Stomach smooth muscle (tissue), 2 donors: ENCODE measurements around the gene CDK16.

ENCODE experiments used
- H3K27ac ChIP-seq: one replicate; pipeline ENCODE4 v1.7.0; 2013; ENCODE audit warnings: mild to moderate bottlenecking, low read length, inconsistent platforms
- H3K27me3 ChIP-seq, 2 donors: one replicate each; pipeline ENCODE4 v1.7.0; 2013; ENCODE audit warnings: low read length in 2 of 2; ENCODE audit not compliant: insufficient read depth in 2 of 2, control insufficient read depth in 1 of 2
- H3K36me3 ChIP-seq, 2 donors: one replicate each; pipeline ENCODE4 v1.7.0; 2013; ENCODE audit warnings: low read length in 2 of 2; ENCODE audit not compliant: control insufficient read depth in 2 of 2, insufficient read depth in 2 of 2
- H3K4me1 ChIP-seq: one replicate; pipeline ENCODE4 v1.7.0; 2013; ENCODE audit warnings: low read length; ENCODE audit not compliant: control insufficient read depth, insufficient read depth
- H3K4me3 ChIP-seq, 2 donors: one replicate each; pipeline ENCODE4 v1.7.0; 2013; ENCODE audit warnings: low read length in 2 of 2
- H3K9ac ChIP-seq, 2 donors: one replicate each; pipeline ENCODE4 v1.7.0; 2013; ENCODE audit warnings: low read length in 2 of 2, mild to moderate bottlenecking in 1 of 2
- H3K9me3 ChIP-seq, 2 donors: one replicate each; pipeline ENCODE4 v1.7.0; 2013; ENCODE audit warnings: low read length in 2 of 2; ENCODE audit not compliant: control insufficient read depth in 2 of 2
- donor health status: healthy.
- donor health status: Pancreatic carcinoma.

CDK16 gene

DNA sequence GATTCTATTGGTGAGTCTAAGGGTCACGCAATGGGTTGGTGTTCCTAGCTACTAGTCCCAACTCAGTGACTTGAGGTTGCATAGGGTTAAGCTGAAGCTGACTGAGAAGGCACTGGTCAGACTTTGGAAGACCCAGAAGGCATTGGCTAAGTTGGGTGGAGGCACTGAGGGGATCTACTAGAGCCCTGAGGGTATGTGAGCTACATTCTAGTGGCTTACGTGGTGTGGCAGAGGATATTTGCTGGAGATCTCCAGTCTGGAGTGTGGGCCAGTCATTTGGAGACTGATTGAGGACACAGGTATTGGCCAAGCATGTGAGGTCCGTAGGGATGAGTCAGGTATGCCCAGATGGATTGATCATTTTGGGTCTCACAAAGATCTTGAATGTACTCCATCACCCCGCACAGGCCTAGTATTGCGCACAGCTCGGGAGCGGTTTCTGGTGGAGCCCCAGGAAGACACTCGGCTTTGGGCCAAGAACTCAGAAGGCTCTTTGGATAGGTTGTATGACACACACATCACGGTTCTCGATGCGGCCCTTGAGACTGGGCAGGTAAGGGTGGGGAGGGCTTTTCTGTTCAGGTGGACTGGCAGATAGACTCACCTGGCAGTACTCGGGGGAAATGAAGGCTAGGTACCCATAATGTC is 21.5 kb downstream of the CDK16 start:
- Histone ChIP-seq H3K9ac (no peak overlapping the region), H3K36me3 (peaks cover 36 to 38% of the 10 kb centered on the region in 2 donors), H3K9me3 (no peaks in the 10 kb centered on the region), H3K27ac (no peak overlapping the region), H3K4me1 (peaks cover 5% of the 10 kb centered on the region), H3K4me3 (no peak overlapping the region), H3K27me3 (peaks cover 0 to 18% of the 10 kb centered on the region in 2 donors)

DNA sequence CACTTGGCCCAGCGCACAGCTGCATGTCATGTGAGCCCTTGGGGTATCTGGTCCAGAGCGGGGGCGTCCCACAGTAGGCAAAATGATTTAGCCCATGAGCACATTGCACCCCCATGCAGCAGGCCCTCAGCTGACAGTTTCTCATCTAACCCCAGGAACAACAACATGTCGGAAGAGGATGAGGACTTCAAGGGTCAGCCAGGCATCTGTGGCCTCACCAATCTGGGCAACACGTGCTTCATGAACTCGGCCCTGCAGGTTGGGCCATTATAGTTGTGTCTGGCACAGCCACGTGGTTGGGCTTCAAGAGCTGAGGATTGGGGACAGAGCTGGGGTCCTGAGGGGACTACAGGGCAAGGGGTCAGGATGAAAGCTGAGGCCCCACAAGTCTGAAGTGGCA is 22.1 kb downstream of the CDK16 start:
- Histone ChIP-seq H3K36me3 (peaks cover 36 to 38% of the 10 kb centered on the region in 2 donors), H3K4me3 (no peak overlapping the region), H3K27ac (no peak overlapping the region), H3K9me3 (no peaks in the 10 kb centered on the region), H3K27me3 (peaks cover 0 to 18% of the 10 kb centered on the region in 2 donors), H3K9ac (no peak overlapping the region), H3K4me1 (peaks cover 5% of the 10 kb centered on the region)

DNA sequence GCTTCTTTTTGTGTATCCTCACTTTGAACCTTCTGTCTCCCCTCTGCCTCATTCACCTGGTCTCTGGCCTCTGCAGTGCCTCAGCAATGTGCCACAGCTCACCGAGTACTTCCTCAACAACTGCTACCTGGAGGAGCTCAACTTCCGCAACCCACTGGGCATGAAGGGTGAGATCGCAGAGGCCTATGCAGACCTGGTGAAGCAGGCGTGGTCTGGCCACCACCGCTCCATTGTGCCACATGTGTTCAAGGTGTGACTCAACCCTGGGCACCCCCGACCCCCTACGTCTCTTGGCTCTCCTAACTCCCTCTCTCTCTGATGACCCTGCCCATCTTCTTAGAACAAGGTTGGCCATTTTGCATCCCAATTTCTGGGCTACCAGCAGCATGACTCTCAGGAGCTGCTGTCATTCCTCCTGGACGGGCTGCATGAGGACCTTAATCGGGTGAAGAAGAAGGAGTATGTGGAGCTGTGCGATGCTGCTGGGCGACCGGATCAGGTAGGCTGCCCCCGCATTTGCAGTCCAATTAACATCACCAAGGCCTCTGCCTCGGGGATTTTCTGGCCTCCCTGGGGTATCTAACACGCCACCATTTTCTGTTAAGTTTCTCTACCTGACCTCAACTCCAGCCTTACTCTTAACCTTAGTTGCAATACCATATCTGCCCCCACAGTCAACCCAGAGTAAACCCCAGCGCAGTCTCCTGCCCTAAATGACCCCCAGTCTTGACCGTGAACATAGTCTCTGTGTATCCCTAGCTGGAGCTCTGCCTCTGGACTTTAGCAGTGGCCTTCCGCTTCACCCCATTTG is 22.9 kb downstream of the CDK16 start:
- Histone ChIP-seq H3K9ac (no peak overlapping the region), H3K4me1 (peaks cover 2% of the 10 kb centered on the region), H3K36me3 (peaks cover 40 to 42% of the 10 kb centered on the region in 2 donors), H3K27ac (no peak overlapping the region), H3K9me3 (no peaks in the 10 kb centered on the region), H3K27me3 (peaks cover 0 to 18% of the 10 kb centered on the region in 2 donors), H3K4me3 (no peak overlapping the region)

DNA sequence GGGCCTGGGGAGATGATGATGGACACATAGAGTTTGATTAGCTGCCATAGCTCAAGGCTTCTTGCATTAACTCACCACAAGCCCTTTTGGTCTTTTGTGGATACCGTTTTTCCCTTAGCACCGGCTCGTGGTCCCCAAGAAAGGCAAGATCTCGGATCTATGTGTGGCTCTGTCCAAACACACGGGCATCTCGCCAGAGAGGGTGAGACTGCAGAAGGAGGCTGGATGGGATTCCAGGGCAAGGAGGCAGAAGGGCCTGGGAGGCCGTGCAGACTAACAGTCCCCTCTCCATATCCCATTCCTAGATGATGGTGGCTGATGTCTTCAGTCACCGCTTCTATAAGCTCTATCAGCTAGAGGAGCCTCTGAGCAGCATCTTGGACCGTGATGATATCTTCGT is 23.8 kb downstream of the CDK16 start:
- Histone ChIP-seq H3K4me3 (no peak overlapping the region), H3K36me3 (peaks cover 42% of the 10 kb centered on the region in 2 donors), H3K27me3 (peaks cover 0 to 18% of the 10 kb centered on the region in 2 donors), H3K4me1 (no peaks in the 10 kb centered on the region), H3K27ac (no peak overlapping the region), H3K9ac (no peak overlapping the region), H3K9me3 (no peaks in the 10 kb centered on the region)

DNA sequence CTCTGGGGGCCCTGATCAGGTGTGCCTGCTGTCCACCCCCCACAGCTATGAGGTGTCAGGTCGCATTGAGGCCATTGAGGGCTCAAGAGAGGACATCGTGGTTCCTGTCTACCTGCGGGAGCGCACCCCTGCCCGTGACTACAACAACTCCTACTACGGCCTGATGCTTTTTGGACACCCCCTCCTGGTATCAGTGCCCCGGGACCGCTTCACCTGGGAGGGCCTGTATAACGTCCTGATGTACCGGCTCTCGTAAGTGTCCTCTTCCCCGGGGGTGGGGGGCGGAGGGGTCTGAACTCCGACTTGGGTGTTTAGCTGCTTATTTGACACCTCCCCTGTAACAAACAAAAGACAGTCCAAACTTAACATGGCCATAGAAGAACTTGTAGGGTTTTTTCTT is 24.9 kb downstream of the CDK16 start:
- peaks cover 0 to 18% of the 10 kb centered on the region in 2 donors for H3K27me3 ChIP-seq
- H3K4me3 ChIP-seq, result no peak overlapping the region
- no peaks in the 10 kb centered on the region for H3K9me3 ChIP-seq
- no peak overlapping the region for H3K27ac ChIP-seq
- peaks cover 42% of the 10 kb centered on the region in 2 donors for H3K36me3 ChIP-seq
- H3K9ac ChIP-seq, result no peak overlapping the region
- H3K4me1 ChIP-seq, result no peaks in the 10 kb centered on the region

DNA sequence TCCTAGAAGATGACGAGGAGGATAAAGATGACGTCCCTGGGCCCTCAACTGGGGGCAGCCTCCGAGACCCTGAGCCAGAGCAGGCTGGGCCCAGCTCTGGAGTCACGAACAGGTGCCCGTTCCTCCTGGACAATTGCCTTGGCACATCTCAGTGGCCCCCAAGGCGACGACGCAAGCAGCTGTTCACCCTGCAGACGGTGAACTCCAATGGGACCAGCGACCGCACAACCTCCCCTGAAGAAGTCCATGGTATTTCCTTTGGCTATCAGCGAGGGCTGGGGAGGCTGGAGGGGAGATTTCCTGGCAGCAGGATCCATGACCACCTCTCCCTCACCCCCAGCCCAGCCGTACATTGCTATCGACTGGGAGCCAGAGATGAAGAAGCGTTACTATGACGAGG is 26.2 kb downstream of the CDK16 start:
- Histone ChIP-seq H3K27me3 (peaks cover 0 to 15% of the 10 kb centered on the region in 2 donors), H3K4me1 (no peaks in the 10 kb centered on the region), H3K36me3 (peaks cover 38 to 42% of the 10 kb centered on the region in 2 donors), H3K9ac (no peak overlapping the region), H3K27ac (no peak overlapping the region), H3K9me3 (no peaks in the 10 kb centered on the region), H3K4me3 (no peak overlapping the region)

DNA sequence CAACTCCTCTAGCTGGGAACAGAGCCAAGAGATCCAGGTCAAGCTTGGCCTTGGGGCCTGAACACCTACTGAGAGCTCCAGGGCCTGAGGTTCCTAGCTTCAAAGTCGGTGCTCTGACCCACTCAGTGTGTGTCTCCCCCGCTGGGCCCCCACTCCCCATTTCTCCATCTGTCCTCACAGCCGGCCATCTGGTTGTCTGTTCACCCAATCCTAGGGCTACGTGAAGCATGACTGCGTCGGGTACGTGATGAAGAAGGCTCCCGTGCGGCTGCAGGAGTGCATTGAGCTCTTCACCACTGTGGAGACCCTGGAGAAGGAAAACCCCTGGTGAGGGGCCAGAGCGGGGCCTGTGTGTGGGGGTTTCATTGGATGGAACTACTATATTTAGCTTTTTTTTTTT is 26.7 kb downstream of the CDK16 start:
- Histone ChIP-seq H3K36me3 (peaks cover 36 to 39% of the 10 kb centered on the region in 2 donors), H3K9ac (no peak overlapping the region), H3K27ac (no peak overlapping the region), H3K4me1 (no peaks in the 10 kb centered on the region), H3K27me3 (peaks cover 0 to 11% of the 10 kb centered on the region in 2 donors), H3K9me3 (no peaks in the 10 kb centered on the region), H3K4me3 (no peak overlapping the region)

DNA sequence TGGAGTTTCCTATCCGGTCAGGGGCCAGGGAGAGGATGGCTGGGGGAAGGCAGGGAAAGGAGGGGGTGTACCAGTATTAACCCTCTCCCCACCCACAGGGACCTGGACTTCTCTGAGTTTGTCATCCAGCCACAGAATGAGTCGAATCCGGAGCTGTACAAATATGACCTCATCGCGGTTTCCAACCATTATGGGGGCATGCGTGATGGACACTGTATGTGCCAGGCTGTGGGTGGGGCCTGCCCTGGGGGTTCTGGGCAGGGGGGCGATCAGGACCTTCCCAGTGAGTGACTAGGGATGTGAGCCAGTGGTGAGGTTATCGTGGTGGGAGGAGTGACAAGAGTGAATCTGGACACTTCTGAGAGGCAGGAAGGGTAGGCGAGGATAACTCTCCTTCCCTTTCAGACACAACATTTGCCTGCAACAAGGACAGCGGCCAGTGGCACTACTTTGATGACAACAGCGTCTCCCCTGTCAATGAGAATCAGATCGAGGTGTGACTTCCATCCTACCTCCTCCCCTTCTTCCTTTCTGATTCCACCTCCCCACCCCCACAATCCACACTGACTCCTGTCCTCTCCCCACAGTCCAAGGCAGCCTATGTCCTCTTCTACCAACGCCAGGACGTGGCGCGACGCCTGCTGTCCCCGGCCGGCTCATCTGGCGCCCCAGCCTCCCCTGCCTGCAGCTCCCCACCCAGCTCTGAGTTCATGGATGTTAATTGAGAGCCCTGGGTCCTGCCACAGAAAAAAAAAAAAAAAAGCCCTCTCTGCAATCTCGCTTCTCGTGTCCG is 28.9 kb downstream of the CDK16 start:
- Histone ChIP-seq H3K9ac (no peak overlapping the region), H3K27me3 (peaks cover 0 to 4% of the 10 kb centered on the region in 2 donors), H3K9me3 (no peaks in the 10 kb centered on the region), H3K36me3 (peaks cover 15 to 18% of the 10 kb centered on the region in 2 donors), H3K4me1 (no peaks in the 10 kb centered on the region), H3K27ac (no peak overlapping the region), H3K4me3 (no peak overlapping the region)

DNA sequence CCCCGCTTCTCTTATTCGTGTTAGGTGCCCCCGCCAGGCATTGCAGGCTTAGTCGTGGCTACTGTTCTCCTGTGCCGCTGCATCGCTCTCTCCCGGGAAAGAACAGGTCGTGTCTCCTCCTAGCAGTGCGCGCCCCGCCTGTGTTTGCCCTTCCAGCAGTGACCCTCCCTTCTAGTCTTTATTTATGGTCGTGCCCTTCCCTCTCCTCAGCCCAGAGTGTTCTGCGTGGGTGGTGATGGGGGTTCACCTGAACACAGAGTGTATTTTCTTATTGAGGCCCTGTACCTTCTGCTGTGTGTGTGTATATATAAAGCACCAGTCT is 29.5 kb downstream of the CDK16 start:
- no peaks in the 10 kb centered on the region for H3K4me1 ChIP-seq

DNA sequence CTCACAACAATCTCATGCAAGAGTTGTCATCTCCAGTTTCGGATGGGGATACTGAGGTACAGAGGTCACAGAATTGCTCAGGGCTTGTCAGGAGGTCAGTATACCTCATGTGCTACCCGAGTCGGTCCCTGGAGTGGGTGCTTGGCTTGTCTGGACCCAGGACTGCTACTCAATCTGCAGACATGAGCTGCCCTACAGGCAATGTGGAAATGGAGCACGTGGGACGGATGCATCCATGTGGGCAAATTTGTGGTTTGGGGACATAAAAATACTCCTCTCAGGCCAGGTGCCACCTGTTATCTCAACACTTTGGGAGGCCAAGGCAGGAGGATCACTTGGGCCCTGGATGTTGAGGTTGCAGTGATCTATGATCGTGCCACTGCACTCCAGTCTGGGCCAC is 30.1 kb downstream of the CDK16 start:
- Histone ChIP-seq H3K27me3 (peaks cover 0 to 2% of the 10 kb centered on the region in 2 donors), H3K36me3 (peaks cover 14 to 16% of the 10 kb centered on the region in 2 donors), H3K4me3 (no peak overlapping the region), H3K27ac (no peak overlapping the region), H3K4me1 (no peaks in the 10 kb centered on the region), H3K9ac (no peak overlapping the region), H3K9me3 (no peaks in the 10 kb centered on the region)

More for the DNA sequence above, 29.5 kb downstream of the CDK16 start:
- Histone ChIP-seq H3K9me3 (no peaks in the 10 kb centered on the region), H3K9ac (no peak overlapping the region), H3K36me3 (peaks cover 14 to 16% of the 10 kb centered on the region in 2 donors), H3K4me3 (no peak overlapping the region), H3K27ac (no peak overlapping the region), H3K27me3 (peaks cover 0 to 2% of the 10 kb centered on the region in 2 donors)
